Breast epithelium (tissue), 4 donors: Measurements from ENCODE around the gene CLCNKA. TPM values are rescaled to one million over a fixed set of nuclear protein-coding genes. Genes with fewer than 3 reads are reported as not detected.

Experiments used
- DNase-seq, 2 donors: peaks; one replicate each; pipeline ENCODE4 v3.0.0-alpha.2; 2019; ENCODE audit warnings: low spot score in 2 of 2
- H3K27ac ChIP-seq, 2 donors: fragments of 200-600 bp; sonication (generic) in 1 of 2; one replicate each; pipeline ENCODE4 v1.5.1; 2016 to 2019; ENCODE audit warnings: mild to moderate bottlenecking in 1 of 2
- H3K27me3 ChIP-seq, 2 donors: fragments of 200-600 bp; sonication (generic) in 1 of 2; one replicate each; pipeline versions ENCODE4 v1.5.1 to v1.6.0; 2017 to 2019; ENCODE audit warnings: control low read depth in 1 of 2, mild to moderate bottlenecking in 1 of 2
- H3K36me3 ChIP-seq: fragments of 200-600 bp; one replicate; pipeline ENCODE4 v1.5.1; 2019
- H3K4me1 ChIP-seq, 2 donors: fragments of 200-600 bp; sonication (generic); one replicate each; pipeline ENCODE4 v1.5.1; 2016 to 2019; ENCODE audit warnings: control low read depth in 1 of 2
- H3K4me3 ChIP-seq, 3 donors: fragments of 200-600 bp; sonication (generic); 1 replicate in 2 of 3; 2 replicates in 1 of 3; pipeline ENCODE4 v1.5.1; 2016 to 2019; ENCODE audit warnings: mild to moderate bottlenecking in 3 of 3, moderate library complexity in 2 of 3
- H3K9me3 ChIP-seq, 2 donors: fragments of 200-600 bp; sonication (generic) in 1 of 2; one replicate each; pipeline ENCODE4 v1.5.1; 2016 to 2019; ENCODE audit warnings: control low read depth in 1 of 2
- CTCF ChIP-seq, 3 donors: fragments of 450-650 bp; IDR thresholded peaks; one replicate each; pipeline ENCODE4 v1.5.1; 2016 to 2017; ENCODE audit warnings: antibody characterized with exemption in 3 of 3, mild to moderate bottlenecking in 3 of 3, moderate library complexity in 3 of 3
- POLR2A ChIP-seq: fragments of 450-650 bp; IDR thresholded peaks from one replicate; pipeline ENCODE4 v1.6.1; 2016; ENCODE audit warnings: antibody characterized with exemption, mild to moderate bottlenecking, moderate library complexity
- POLR2AphosphoS5 ChIP-seq, 3 donors: sonication (generic); formaldehyde crosslinking; IDR thresholded peaks; one replicate each; pipeline ENCODE4 v1.6.1; 2017; ENCODE audit warnings: antibody characterized with exemption in 3 of 3
- intact Hi-C: fragments of 100-400 bp; cut with DNase I; formaldehyde crosslinking; loops from one replicate; pipeline ENCODE4 v1.15.1; 2023; ENCODE audit warnings: low total_unique reads
- total RNA-seq, 3 donors: library from RNA; depleted of rRNA; stranded (reverse); fragments of >200 nt; gene quantifications; one replicate each; pipeline ENCODE4 v1.1.0, GENCODE V29; 2016

Gene CLCNKA
- total RNA-seq, 3 donors from 2014 or later: 0.33 to 1.1 (median 0.73) TPM

- TF ChIP-seq CTCF (IDR thresholded peaks at IDR 0.05) (no peak), POLR2A (no peak), POLR2AphosphoS5 (IDR thresholded peaks at IDR 0.05) (no peak)
- Histone ChIP-seq H3K27me3 (no peaks in the 10 kb centered on the region), H3K36me3 (no peaks in the 10 kb centered on the region), H3K9me3 (no peaks in the 10 kb centered on the region), H3K4me1 (peaks cover 9 to 11% of the 10 kb centered on the region in 2 donors), H3K27ac (peak overlapping the region; percentile 85 to 90), H3K4me3 (peak overlapping the region in 1 of 3 donors; percentile 17)
- DNase-seq: no peak
- intact Hi-C loops: no loop called here
Observed at GRCh38 chr1:16017076-16017460, 4.8 kb upstream of the CLCNKA start.

DNA sequence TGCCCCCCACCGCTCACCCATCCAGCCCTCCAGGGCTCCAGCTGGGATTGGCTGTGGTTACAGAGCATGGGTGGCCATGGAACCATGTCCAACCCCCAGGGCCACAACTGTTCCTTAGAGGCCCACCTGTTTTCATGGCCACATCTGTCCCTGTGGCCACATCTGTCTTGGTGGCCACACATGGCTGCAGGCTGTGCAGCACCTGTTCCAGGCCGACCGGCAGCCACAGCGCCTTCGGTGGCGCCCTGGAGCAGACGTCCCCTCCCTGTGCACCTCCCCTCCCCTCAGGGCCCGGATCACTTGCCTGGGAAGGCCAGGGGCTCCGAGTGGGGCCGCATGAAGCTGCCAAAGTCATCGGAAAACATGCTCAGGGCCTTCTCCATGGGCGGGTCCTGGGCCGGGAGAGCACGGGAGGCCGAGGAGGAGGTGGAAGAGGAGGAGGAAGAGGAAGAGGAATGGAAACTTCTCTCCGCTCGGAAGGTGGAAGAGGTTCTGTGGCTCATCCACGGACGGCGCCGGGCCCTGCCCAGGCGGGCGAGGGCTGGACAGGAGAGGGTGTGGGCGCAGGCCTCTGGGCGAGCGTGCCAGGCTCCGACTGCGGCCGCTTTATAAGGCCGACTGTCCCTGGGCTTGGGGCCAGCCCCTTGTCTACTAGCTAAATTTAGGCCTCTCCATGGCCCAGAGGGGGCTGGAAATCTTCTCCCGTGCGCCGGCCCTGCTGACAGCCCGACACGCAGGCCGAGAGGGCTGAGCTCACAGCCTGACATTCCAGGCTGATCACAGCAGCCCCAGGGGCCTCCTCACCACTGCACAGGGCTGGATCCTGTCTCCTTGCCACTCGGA is 4.2 kb upstream of the CLCNKA start, which contains the start of gene HSPB7:
Gene HSPB7 (minus strand): TSS at position 583 of the 843 bp plus-strand sequence. CDS start 80 bp downstream, at position 503.
- peak in 1 of 2 donors; percentile 54 for DNase-seq
- TF ChIP-seq POLR2AphosphoS5 (IDR thresholded peaks at IDR 0.05) (peak in 1 of 3 donors; percentile 7), POLR2A (no peak), CTCF (IDR thresholded peaks at IDR 0.05) (no peak)
- Histone ChIP-seq H3K36me3 (no peaks in the 10 kb centered on the region), H3K27ac (peak within 1 kb of the TSS; percentile 85 to 90), H3K9me3 (no peaks in the 10 kb centered on the region), H3K27me3 (no peaks in the 10 kb centered on the region), H3K4me1 (peaks cover 9 to 11% of the 10 kb centered on the region in 2 donors), H3K4me3 (peak within 1 kb of the TSS; percentile 17 to 54 (median 30))
- intact Hi-C loops: no loop called here

DNA sequence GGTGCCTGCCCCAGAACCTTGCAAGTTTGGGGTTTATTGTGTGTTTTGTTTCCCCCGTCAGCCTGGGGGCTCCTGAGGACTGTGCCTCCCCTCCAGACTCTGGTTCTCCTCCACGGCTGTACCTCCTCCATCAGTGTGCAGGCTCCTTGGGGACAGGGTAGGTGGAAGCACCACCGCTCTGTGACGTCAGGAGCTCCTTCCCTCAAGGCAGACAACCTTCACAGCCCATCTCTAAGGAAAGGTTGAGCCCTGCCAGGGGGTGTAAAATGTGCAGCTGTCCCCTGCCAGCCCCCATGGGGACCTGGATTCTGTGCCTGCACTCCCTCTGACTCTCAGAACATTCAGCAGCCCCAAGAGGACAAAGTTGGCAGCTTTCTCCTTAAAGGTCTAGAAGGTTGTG is 3.5 kb upstream of the CLCNKA start:
- DNase-seq: no peak
- H3K36me3 ChIP-seq: no peaks in the 10 kb centered on the region
- no peaks in the 10 kb centered on the region for H3K9me3 ChIP-seq
- H3K4me3 ChIP-seq: peak overlapping the region in 1 of 3 donors; percentile 54
- intact Hi-C loops: no loop called here
- no peaks in the 10 kb centered on the region for H3K27me3 ChIP-seq
- TF ChIP-seq POLR2A (no peak), CTCF (IDR thresholded peaks at IDR 0.05) (no peak), POLR2AphosphoS5 (IDR thresholded peaks at IDR 0.05) (no peak)
- H3K4me1 ChIP-seq: peaks cover 9 to 11% of the 10 kb centered on the region in 2 donors
- H3K27ac ChIP-seq: peak overlapping the region; percentile 85 to 90

GRCh38 chr1:16018749-16019643 is 2.8 kb upstream of the CLCNKA start:
- Histone ChIP-seq H3K4me1 (peaks cover 9 to 11% of the 10 kb centered on the region in 2 donors), H3K36me3 (no peaks in the 10 kb centered on the region), H3K4me3 (no peak overlapping the region), H3K27ac (peak overlapping the region; percentile 85 to 90), H3K9me3 (no peaks in the 10 kb centered on the region), H3K27me3 (no peaks in the 10 kb centered on the region)
- no peak for TF ChIP-seq POLR2A
- TF ChIP-seq CTCF (IDR thresholded peaks at IDR 0.05): no peak
- no peak for TF ChIP-seq POLR2AphosphoS5 (IDR thresholded peaks at IDR 0.05)
- intact Hi-C loops: no loop called here
- DNase-seq: no peak
